Stomach (tissue), 9 donors: ENCODE measurements around the gene PON1. TPM values are rescaled to one million over a fixed set of nuclear protein-coding genes. Genes with fewer than 3 reads are reported as not detected.

Experiments used
- DNase-seq, 2 donors: peaks; one replicate each; pipeline versions ENCODE4 v3.0.0 to v3.0.0-alpha.2; 2013 to 2019
- H3K27ac ChIP-seq, 5 donors: fragments of 200-600 bp in 4 of 5; sonication (generic) in 4 of 5; one replicate each; pipeline ENCODE4 v1.5.1; 2013 to 2019; ENCODE audit warnings: mild to moderate bottlenecking in 1 of 5, moderate library complexity in 1 of 5
- H3K27me3 ChIP-seq, 3 donors: fragments of 200-600 bp; sonication (generic); one replicate each; pipeline ENCODE4 v1.5.1; 2017 to 2019; ENCODE audit warnings: mixed run types in 1 of 3
- H3K36me3 ChIP-seq, 4 donors: fragments of 200-600 bp; sonication (generic); 1 replicate in 3 of 4; 2 replicates in 1 of 4; pipeline ENCODE4 v1.5.1; 2016 to 2019
- H3K4me1 ChIP-seq, 4 donors: fragments of 200-600 bp; sonication (generic); one replicate each; pipeline ENCODE4 v1.5.1; 2016 to 2019
- H3K4me3 ChIP-seq, 4 donors: fragments of 200-600 bp; sonication (generic) in 3 of 4; one replicate each; pipeline ENCODE4 v1.5.1; 2016 to 2019; ENCODE audit warnings: mild to moderate bottlenecking in 1 of 4
- H3K9me3 ChIP-seq, 4 donors: fragments of 200-600 bp; sonication (generic); one replicate each; pipeline ENCODE4 v1.5.1; 2016 to 2019
- EP300 ChIP-seq: sonication (generic); formaldehyde crosslinking; IDR thresholded peaks from one replicate; pipeline ENCODE4 v1.6.1; 2017; ENCODE audit warnings: antibody characterized with exemption
- POLR2A ChIP-seq, 4 donors: fragments of 450-650 bp; IDR thresholded peaks; one replicate each; pipeline ENCODE4 v1.6.1; 2016; ENCODE audit warnings: antibody characterized with exemption in 4 of 4, control low read depth in 2 of 4, mild to moderate bottlenecking in 1 of 4, moderate library complexity in 1 of 4
- POLR2AphosphoS5 ChIP-seq, 3 donors: sonication (generic); formaldehyde crosslinking; IDR thresholded peaks; one replicate each; pipeline ENCODE4 v1.6.1; 2016; ENCODE audit warnings: antibody characterized with exemption in 3 of 3
- WGBS, 5 donors: extraction: QIAGEN DNeasy Blood & Tissue Kit in 3 of 5; methylation state at CpG; one replicate each; pipeline versions ENCODE4 v1.1.5 to v1.1.7; 2013 to 2018; 5-methylcytosine and 5-hydroxymethylcytosine counted together
- intact Hi-C: fragments of 100-400 bp; cut with DNase I; formaldehyde crosslinking; loops from one replicate; pipeline ENCODE4 v1.15.1; 2023; ENCODE audit warnings: low total_unique reads
- polyA plus RNA-seq, 3 donors: library from polyadenylated mRNA; stranded (reverse); fragments of 200-250 nt; gene quantifications; one replicate each; pipeline ENCODE4 v1.2.3, GENCODE V29; 2013
- total RNA-seq, 5 donors: library from RNA; depleted of rRNA; stranded (reverse); fragments of >200 nt; gene quantifications; one replicate each; pipeline versions ENCODE4 v1.1.0 to v1.2.3, GENCODE V29; 2014 to 2016
- TF ChIP-seq, protein P1 (sequence below), 7 experiments: fragments of 450-650 bp in 4 of 7; fragments of 200-600 bp in 3 of 7; sonication (generic) in 3 of 7; IDR thresholded peaks; one replicate each; pipeline ENCODE4 v1.5.1; 2016 to 2019; ENCODE audit warnings: antibody characterized with exemption in 7 of 7, control low read depth in 2 of 7, mild to moderate bottlenecking in 1 of 7
- donor health status: healthy with polysubstance abuse.
- donor health status: Bipolar disorder and iron deficiency.
- donor health status: healthy.

The PON1 gene
- total and polyA plus RNA-seq, 8 donors: 0.30 to 0.55 TPM; not detected in 6

GRCh38 chr7:95303013-95303905 lies 21.1 kb downstream of the PON1 start:
- Histone ChIP-seq H3K9me3 (no peaks in the 10 kb centered on the region), H3K27me3 (no peaks in the 10 kb centered on the region), H3K36me3 (no peaks in the 10 kb centered on the region), H3K4me3 (no peak overlapping the region), H3K27ac (no peak overlapping the region), H3K4me1 (no peaks in the 10 kb centered on the region)
- no peak for DNase-seq
- intact Hi-C loops: no loop called here
- WGBS, 5 donors: 64 to 74% (median 72%) methylated on average over 9 of the region's 9 CpGs
- no peak for TF ChIP-seq POLR2A (IDR thresholded peaks at IDR 0.05)
- TF ChIP-seq, protein P1, sequence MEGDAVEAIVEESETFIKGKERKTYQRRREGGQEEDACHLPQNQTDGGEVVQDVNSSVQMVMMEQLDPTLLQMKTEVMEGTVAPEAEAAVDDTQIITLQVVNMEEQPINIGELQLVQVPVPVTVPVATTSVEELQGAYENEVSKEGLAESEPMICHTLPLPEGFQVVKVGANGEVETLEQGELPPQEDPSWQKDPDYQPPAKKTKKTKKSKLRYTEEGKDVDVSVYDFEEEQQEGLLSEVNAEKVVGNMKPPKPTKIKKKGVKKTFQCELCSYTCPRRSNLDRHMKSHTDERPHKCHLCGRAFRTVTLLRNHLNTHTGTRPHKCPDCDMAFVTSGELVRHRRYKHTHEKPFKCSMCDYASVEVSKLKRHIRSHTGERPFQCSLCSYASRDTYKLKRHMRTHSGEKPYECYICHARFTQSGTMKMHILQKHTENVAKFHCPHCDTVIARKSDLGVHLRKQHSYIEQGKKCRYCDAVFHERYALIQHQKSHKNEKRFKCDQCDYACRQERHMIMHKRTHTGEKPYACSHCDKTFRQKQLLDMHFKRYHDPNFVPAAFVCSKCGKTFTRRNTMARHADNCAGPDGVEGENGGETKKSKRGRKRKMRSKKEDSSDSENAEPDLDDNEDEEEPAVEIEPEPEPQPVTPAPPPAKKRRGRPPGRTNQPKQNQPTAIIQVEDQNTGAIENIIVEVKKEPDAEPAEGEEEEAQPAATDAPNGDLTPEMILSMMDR (IDR thresholded peaks at IDR 0.05): no peak
- TF ChIP-seq POLR2AphosphoS5 (IDR thresholded peaks at IDR 0.05): no peak

DNA sequence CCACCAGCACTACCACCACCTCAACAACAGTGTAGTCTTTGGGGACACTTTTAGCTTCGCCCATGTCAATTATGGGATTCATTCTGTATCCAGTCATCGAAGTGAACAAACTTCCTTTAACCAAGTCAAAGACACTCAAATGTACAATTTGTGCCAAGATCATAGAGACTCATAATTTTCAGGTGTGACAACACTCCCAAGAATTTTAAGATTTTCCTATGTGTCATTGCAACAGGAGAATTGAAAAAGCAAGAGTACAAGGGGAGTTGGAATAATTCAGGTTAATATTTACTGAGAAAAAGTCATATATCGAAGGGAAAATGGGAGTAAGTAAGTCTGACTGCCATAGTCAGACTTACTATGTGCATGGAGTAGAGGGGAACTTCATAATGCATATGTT lies 26.2 kb downstream of the PON1 start:
- Histone ChIP-seq H3K36me3 (no peaks in the 10 kb centered on the region), H3K27me3 (no peaks in the 10 kb centered on the region), H3K9me3 (no peaks in the 10 kb centered on the region), H3K4me3 (no peak overlapping the region), H3K4me1 (no peaks in the 10 kb centered on the region), H3K27ac (no peak overlapping the region)
- intact Hi-C loops: no loop called here
- TF ChIP-seq POLR2A (IDR thresholded peaks at IDR 0.05) (no peak), POLR2AphosphoS5 (IDR thresholded peaks at IDR 0.05) (no peak), EP300 (no peak)
- TF ChIP-seq, protein P1 (IDR thresholded peaks at IDR 0.05): no peak
- no peak for DNase-seq
- WGBS, 5 donors: 94 to 98% (median 95%) methylated on average over 3 of the region's 3 CpGs

DNA sequence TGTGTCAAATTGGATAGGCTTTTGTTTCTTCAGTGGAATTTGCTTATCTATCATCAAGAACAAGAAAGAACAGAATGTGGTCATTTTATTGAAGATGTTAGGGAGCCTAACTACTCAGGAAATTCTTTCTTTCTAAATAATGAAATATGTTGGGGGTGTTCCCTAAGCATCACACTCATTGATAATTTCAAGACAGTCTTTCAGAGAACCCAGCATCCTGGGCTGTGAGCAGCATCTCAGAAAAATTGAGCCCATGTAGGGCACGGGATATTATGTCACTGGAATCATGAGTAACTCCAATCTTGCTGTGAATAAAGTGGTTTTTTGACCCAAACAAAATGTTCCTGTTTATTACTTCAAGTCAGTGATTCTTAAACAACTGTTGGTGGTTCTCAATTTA lies 27.3 kb downstream of the PON1 start:
- Histone ChIP-seq H3K27me3 (no peaks in the 10 kb centered on the region), H3K27ac (no peak overlapping the region), H3K4me3 (no peak overlapping the region), H3K36me3 (no peaks in the 10 kb centered on the region), H3K4me1 (no peaks in the 10 kb centered on the region), H3K9me3 (no peaks in the 10 kb centered on the region)
- no peak for DNase-seq
- WGBS, 5 donors: 50 to 87% (median 77%) methylated on average over 1 of the region's 1 CpG
- intact Hi-C loops: no loop called here
- TF ChIP-seq EP300: no peak

DNA sequence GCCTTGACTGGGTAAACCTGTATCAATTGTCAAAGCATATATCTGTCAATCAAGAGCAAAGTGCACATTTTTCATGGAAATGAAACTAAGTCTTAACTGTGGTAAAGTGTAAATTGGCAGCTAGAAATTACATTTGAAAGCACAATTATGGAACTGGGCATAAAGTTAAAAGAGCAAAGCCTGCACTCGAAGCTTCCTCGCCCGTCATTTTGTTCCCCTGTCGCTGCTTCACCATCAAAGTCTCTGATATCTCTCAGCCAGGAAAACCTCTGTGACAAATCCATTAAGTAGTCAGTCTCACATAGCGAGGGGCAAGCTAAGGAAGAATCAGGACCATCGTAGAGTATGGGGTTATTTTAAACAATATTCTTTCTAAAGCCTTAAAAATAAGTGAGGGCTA lies 27.9 kb downstream of the PON1 start:
- Histone ChIP-seq H3K36me3 (no peaks in the 10 kb centered on the region), H3K4me3 (no peak overlapping the region), H3K27ac (no peak overlapping the region), H3K4me1 (no peaks in the 10 kb centered on the region), H3K27me3 (no peaks in the 10 kb centered on the region), H3K9me3 (no peaks in the 10 kb centered on the region)
- WGBS, 5 donors: 82 to 98% (median 93%) methylated on average over 6 of the region's 6 CpGs
- DNase-seq: no peak
- TF ChIP-seq POLR2AphosphoS5 (IDR thresholded peaks at IDR 0.05) (no peak), EP300 (no peak), POLR2A (IDR thresholded peaks at IDR 0.05) (no peak)
- TF ChIP-seq, protein P1 (IDR thresholded peaks at IDR 0.05): no peak
- intact Hi-C loops: no loop called here

DNA sequence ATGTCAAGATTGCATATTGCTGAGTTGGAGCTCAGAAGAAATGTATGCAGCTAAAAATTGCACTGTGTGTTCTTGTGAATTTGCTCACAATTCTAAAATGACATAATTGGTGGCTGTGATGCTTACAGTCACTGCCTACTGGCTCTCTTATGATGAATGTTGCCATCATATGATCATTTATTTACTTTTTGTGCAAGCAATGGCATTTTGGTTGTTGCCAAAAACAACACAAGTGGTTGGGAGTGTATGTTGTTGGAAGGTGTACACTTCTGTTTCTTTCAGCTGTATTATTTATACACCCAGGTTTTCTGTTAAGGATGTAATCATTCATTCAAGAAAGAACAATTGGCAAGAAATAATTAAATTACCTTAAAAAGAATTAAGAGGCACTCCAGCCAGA lies 28.9 kb downstream of the PON1 start:
- no peak for DNase-seq
- H3K9me3 ChIP-seq: no peaks in the 10 kb centered on the region
- H3K4me1 ChIP-seq: no peaks in the 10 kb centered on the region
- H3K36me3 ChIP-seq: peaks cover 0 to 8% (median 4%) of the 10 kb centered on the region in 4 donors
- H3K27me3 ChIP-seq: no peaks in the 10 kb centered on the region
- intact Hi-C loops: no loop called here
- TF ChIP-seq, protein P1 (IDR thresholded peaks at IDR 0.05): no peak
- no peak for TF ChIP-seq EP300
- TF ChIP-seq POLR2AphosphoS5 (IDR thresholded peaks at IDR 0.05): no peak
- TF ChIP-seq POLR2A (IDR thresholded peaks at IDR 0.05): no peak
- no peak overlapping the region for H3K4me3 ChIP-seq
- H3K27ac ChIP-seq: no peak overlapping the region
